H1 (cell line): ENCODE data around the gene TRHDE. TPM values are rescaled to one million over a fixed set of nuclear protein-coding genes. Genes with fewer than 3 reads are reported as not detected.

Experiments
- BACH1 ChIP-seq: IDR thresholded peaks from 2 replicates; pipeline ENCODE4 v1.6.1; 2012; ENCODE audit warnings: low read length, improper control_type of control experiment
- CBX8 ChIP-seq: fragments of 300-800, 300-1000 bp; sonication (generic); IDR thresholded peaks from 2 replicates; pipeline ENCODE4 v1.7.1; 2016; ENCODE audit warnings: low read depth, low read length, borderline replicate concordance
- CHD2 ChIP-seq: IDR thresholded peaks from 2 replicates; pipeline ENCODE4 v1.6.1; 2012; ENCODE audit warnings: low read length, improper control_type of control experiment
- E2F6 ChIP-seq: IDR thresholded peaks from 2 replicates; pipeline ENCODE4 v1.6.1; 2012; ENCODE audit warnings: inconsistent platforms
- PHF8 ChIP-seq: fragments of 200-600 bp; sonication (generic); conservative IDR thresholded peaks from 2 replicates; pipeline ENCODE4 v1.7.1; 2012; ENCODE audit warnings: low read depth, mild to moderate bottlenecking, inconsistent platforms, low read length, moderate library complexity
- RFX5 ChIP-seq: IDR thresholded peaks from 2 replicates; pipeline ENCODE4 v1.6.1; 2011; ENCODE audit warnings: low read depth, low read length, improper control_type of control experiment, borderline replicate concordance
- RNF2 ChIP-seq: fragments of 200-900, 300-1000 bp; sonication (generic); IDR thresholded peaks from 2 replicates; pipeline ENCODE4 v1.7.1; 2016; ENCODE audit warnings: borderline replicate concordance, low read depth, mild to moderate bottlenecking, antibody characterized with exemption, low read length; ENCODE audit not compliant: poor library complexity, severe bottlenecking; ENCODE audit errors: missing control alignments
- TBP ChIP-seq: IDR thresholded peaks from 2 replicates; pipeline ENCODE4 v1.6.1; 2011; ENCODE audit warnings: low read depth, low read length, improper control_type of control experiment
- TEAD4 ChIP-seq: IDR thresholded peaks from 2 replicates; pipeline ENCODE4 v1.6.1; 2012; ENCODE audit warnings: low read depth, low read length, inconsistent platforms, mixed read lengths
- polyA plus RNA-seq, 7 experiments: library from polyadenylated mRNA; depleted of rRNA in 3 of 7; stranded (reverse) in 5 of 7; unstranded in 2 of 7; fragments of >200 nt in 5 of 7; fragments of 200-250 nt in 2 of 7; gene quantifications; 1 replicate in 5 of 7; 2 replicates in 1 of 7; 4 replicates in 1 of 7; pipeline versions ENCODE4 v1.2.1 to v1.2.3, GENCODE V29; 2011 to 2013; ENCODE audit warnings: missing spikeins in 2 of 7, mixed read lengths in 2 of 7
- total RNA-seq: library from RNA; stranded (reverse); fragmentation: NEBNext Ultra II Directional; extraction: Animal tissue kit (Norgen Biotek cat#: 25700); gene quantifications from 2 replicates; pipeline ENCODE4 v1.2.1, GENCODE V29; 2021

Gene TRHDE
- total and polyA plus RNA-seq, 2 of the 8 experiments (the other 6 are each of a cell fraction or from before 2014, with no cell fraction given) = 1.3 to 5.0 TPM

GRCh38 chr12:72261885-72262284 lies 10.3 kb upstream of the TRHDE start (continued):
- TF ChIP-seq RNF2 (no peak), CHD2 (no peak), RFX5 (no peak), CBX8 (no peak), TBP (no peak), PHF8 (no peak), E2F6 (no peak), BACH1 (no peak), TEAD4 (no peak)
